NCI-H1417 treated with DMSO at 0.1 percent for 48 hours (cell line): ENCODE results near the gene MRPL34.
"Not testable (repeated sequence)": the region's sequence is repeated elsewhere in the genome, so short reads cannot be mapped to it uniquely, and the experiment has no call there.

ENCODE experiments used
- DNase-seq: peaks from one replicate; lab custom pipeline; 2025; lab: John Stamatoyannopoulos, UW

MRPL34 gene

GRCh38 chr19:17285415-17286135 lies 20.1 kb upstream of the MRPL34 start:
- no peak for DNase-seq

DNA sequence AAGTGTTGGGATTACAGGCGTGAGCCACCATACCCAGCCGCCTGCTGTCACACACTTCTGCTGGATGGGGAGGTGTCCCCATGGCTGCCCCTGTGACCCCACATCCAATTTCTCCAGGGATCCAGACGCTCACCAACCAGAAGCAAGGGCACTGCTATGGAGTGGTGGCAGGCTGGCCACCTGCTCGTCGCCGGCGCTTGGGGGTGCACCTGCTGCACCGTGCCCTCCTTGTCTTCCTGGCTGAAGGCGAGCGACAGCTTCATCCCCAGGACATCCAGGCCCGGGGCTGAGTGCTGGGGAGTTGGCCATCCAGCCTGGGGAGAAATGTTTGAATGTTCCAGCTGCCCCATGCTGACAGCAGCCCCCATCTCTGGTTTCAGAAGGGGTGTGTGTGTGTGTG lies 19.4 kb upstream of the MRPL34 start:
- no peak for DNase-seq

- no peak for DNase-seq
These were observed 18.9 kb upstream of the MRPL34 start for GRCh38 chr19:17286752-17287151.

DNA sequence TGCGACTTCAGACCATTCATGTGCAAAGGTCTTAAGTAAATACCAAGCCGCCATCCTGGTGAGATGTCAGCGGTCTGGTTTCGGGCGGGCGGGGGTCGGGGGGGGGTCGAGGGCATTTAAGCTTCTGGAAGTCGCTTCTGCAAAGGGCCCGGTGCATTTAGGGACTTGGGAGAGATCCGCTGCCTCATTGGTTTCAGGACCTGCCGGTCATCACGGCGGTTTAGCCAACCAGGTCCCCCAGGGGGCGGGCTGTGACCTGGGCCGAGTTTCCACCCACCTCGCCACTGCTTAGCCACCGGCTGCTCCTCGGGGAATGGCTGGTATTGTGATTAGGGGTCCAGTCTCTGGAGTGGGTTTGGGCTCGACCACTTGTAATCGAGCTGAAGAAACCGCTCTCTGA lies 16.2 kb upstream of the MRPL34 start:
- no peak for DNase-seq

DNA sequence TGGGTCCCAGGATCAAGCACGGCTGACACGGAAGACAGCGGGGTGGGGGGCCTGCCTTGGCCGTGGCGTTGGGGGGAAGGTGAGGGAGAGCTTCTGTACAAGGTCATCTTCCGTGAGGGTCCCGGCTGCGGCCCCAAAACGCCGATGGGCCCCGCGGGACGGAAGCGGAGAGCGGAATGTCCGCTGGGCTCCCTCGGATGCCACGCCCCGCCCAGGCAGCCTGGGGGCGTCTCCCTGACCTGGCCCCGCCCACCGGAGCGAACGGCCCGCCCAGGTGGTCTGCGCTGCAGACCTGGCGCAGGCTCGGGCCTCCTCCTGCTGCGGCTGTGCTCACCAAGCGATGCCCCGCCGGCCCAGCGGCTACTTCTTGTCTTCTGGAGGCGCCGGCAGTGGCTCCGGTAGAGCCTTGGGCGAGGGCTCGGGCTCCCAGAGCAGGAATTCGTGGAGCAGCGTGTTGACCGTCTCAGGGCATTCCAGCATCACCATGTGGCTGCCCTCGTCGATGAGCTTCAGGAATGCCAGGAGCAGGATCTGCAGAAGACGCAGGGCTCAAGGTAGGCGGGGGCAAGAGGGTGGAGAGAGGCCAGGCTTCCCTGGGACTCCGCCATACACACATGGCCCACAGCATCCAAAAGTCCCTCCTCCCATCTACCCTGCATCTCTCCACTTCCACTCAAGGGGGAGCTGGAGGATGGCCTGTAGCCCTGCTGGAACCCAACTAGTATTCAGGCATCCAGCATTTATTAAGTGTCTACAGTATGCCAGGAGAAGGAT lies 13.2 kb upstream of the MRPL34 start:
- DNase-seq = no peak

DNA sequence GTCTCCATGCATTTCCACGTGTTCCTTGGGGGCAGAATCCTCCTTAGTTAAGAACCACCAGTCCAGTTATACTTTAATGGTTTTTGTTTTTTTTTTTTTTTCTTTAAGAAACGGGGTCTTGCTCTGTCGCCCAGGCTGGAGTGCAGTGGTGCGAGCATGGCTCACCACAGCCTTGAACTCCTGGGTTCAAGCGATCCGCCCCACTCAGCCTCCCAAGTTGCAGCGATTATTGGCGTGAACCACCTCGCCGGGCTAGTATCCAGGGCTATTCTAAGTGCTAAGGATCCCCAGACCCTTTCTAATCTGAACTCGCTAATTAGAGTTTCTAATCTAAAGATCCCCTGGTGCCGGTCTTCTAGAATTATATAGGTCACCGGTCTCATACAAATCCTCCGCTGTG lies 12.1 kb upstream of the MRPL34 start:
- DNase-seq = no peak

DNA sequence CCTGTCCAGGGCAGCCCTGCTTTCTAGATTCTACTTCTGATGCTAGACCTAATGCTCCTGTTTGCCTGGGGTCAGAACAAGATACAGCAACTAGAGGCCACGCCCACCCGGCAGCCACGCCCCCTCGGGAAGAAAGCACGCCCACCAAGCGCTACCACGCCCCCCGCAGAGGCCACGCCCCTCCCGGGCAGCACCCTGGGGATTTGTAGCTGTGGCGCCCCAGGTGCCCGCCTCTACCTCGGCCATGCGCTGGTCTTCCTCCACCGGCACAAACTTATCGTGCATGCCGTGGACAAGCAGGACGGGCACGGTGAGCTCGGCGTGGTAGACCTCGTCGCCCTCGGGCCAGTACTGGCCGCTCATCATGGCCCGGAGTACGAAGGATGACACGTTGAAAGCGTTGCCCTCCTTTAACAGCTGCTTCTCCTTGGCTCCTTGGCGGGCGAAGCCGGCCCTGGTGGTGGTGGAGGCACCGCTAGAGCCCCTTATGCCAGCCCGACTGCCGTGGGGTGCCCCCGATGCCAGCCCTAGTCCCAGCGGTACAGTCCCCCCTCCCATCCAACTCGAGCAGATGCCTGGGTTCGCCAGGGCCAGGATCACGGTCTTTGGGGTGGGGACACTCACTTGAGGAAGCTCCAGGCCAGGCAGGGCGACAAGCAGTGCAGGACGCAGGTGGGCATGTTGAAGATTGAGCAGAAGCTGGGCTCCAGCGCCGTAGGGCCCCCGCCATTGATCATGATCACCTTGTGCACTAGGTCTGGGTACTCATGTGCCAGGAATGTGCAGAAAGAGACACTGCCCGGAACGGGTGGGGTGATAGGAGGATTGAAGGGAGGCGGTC lies 11.4 kb upstream of the MRPL34 start:
- DNase-seq = no peak

GRCh38 chr19:17295551-17295950 lies 10.1 kb upstream of the MRPL34 start:
- not testable (repeated sequence) for DNase-seq

DNA sequence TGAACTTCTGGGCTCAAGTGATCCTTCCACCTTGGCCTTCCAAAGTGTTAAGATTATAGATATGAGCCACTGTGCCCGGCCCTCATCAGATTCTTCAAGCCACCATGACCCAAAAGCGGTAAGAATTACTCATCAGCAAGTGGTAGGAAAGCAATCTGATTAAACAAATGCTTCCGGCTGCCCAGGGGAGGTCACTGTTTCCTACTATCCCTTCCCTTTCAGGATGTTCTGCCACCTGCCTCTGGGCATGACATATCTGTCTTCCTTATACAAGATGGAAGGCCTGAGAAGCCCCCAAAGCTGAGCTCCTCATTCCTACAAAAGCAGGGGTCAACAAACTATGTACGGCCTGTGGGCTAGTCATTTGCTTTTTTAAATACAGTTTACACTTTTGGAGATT lies 9.4 kb upstream of the MRPL34 start:
- no peak for DNase-seq

- DNase-seq = no peak
These were observed 8.7 kb upstream of the MRPL34 start for GRCh38 chr19:17296976-17297375.

DNA sequence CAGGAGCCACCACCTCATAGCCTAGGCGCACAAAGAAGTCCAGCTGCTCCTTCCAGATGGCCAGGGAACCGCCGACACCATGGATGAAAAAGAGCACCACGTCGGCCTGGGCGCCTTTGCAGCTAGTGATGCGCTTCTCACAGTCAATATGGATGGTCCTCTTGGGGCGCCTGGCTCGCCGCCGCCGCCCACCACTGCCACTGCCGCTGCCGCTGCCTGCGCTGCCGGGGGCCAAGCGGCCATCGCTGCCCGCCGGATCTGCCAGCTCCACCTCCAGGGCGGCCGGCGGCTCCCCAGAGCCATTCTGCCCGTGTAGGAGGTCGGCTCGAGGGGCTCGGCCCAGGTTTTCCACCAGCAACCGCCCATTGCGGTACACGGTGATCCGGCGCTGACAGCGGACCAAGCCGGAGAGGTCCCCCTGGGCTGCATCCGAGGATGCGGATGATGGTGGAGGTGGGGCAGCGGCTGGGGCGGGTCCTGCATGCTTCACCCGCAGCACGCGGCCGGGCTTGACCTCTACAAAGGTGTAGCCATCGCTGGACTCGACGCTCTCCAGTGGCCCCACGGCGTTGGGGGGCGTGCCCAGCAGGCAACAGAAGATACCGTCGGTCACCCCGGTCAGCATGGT lies 4.6 kb upstream of the MRPL34 start:
- DNase-seq = no peak

DNA sequence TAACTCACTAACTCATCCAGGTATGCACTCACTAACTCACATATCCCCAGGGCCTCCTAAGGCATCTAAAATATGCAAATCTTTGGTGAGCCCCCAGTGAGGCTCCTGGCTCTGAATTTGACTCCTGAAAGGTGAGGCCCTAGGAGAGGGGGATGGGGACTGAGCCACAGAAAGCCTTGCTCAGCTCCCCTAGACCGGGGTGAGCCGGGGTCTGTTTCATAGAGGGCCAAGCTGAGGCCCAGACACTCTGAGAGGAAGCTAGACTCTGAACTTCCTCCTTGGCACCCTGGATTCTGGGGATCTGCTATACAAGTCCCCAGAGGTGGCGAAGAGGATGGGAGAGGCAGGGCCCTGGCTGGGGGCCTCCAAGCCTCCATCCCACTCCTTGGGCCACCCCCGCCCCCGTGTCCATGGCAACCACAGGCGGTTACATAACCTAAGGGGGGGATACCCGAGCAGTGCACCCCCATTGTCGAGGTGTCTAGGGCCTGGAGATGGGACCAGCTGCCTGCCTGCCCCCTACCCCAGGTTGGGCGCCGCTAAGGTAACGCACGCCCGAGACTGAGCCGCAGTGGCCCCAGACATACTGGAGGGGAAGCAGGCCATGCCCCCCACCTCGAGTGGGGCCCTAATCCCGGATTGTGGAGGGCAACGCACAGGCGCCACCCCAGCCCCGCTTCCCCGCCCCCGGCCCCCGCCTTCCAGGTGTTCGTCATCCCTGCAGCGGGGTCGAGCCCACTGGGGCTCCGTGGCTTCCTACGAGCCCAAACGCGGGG lies 3.1 kb upstream of the MRPL34 start:
- DNase-seq = no peak

DNA sequence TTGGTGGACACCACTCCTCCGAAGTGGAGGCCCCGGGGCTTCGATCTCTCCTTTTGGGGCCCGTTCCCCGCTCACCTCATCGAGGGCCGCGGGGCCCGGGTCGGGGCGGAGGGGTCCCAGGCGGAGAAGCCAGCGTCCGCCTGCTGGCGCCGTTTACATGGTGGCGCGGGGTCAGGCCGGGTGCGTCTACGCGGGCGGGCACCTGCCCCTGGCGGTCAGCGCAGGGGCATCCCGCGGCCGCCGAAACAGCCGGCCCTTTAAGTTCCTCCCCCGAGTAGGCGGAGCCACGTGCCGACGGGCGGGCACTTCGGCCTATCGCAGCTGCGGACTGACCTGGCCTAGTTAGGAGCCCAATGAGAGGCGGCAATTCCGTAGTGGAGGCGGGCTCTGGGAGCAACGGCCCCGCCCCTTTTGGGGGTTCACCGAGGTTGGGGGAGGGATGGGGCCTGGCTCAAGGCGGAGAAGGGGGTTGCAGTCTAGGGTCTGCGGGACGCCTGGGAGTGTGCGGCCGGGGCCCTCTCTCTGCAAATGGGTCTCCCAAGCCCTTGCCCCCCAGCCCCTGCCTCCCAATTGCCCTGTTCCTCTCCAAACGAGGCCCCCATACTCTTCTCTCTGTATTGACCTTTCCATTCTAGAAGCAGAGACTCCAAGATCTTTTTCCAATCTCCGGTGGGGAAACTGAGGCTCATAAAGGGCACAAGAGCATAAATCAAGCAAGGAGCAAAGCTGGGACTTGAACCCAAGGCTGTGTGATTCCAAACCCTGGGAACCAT lies 2.3 kb upstream of the MRPL34 start, which contains the start of gene ABHD8:
Gene ABHD8 (minus strand): TSS at position 259 of the 773 bp plus-strand sequence. CDS start 1,809 bp downstream, outside the sequence.
- peak; percentile 72 for DNase-seq

GRCh38 chr19:17303940-17304267 lies 1.8 kb upstream of the MRPL34 start:
- DNase-seq = no peak

- DNase-seq = no peak
These were observed 1.1 kb upstream of the MRPL34 start for GRCh38 chr19:17304386-17305215.

- no peak for DNase-seq
These were observed 506 bp upstream of the MRPL34 start for GRCh38 chr19:17305216-17305516.

- no peak for DNase-seq
These were observed 628 bp downstream of the MRPL34 start for GRCh38 chr19:17306285-17306714.

DNA sequence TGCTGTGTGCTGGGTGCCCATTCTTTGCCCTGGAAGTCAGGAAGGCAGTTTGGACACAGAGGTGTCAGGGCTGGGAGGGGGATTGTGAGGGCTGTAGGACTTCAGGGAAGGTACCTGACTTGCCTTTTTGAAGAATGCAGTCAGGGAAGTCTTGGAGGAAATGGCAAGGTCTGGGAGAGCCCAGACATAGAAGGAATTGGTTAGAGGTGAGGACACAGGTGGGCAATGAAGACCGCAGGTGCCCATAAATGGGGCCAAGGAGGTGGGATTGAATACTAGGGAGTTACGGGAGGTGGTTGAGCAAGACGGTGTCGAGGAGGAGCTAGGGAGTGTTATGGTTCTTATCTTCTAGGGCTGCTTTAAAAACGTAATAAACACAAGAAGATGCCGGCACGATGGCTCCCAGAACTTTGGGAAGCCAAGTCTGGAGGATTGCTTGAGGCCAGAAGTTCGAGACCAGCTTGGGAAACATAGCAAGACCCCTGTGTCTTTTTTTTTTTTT lies 2.3 kb downstream of the MRPL34 start:
- no peak for DNase-seq

- peak; percentile 93 for DNase-seq
These were observed 3.7 kb downstream of the MRPL34 start, which contains the start of gene DDA1 for GRCh38 chr19:17309198-17309964. Gene DDA1, plus strand, starts transcription at chr19:17309563. Its CDS starts 92 bp downstream, at chr19:17309655.
